OCI-LY3 (cell line): Measurements from ENCODE around the gene HAO2.
"Not testable (repeated sequence)": the region's sequence is repeated elsewhere in the genome, so short reads cannot be mapped to it uniquely, and the experiment has no call there.

ENCODE experiments used
- H2AFZ ChIP-seq: fragments of 200-600, 300-600 bp; shearing (Covaris generic); 2 replicates; pipeline ENCODE4 v1.6.0; 2014; ENCODE audit warnings: antibody characterized with exemption, low read depth, low read length
- H3K27ac ChIP-seq: fragments of 200-600, 300-600 bp; sonication (generic); 2 replicates; pipeline ENCODE4 v1.5.1; 2014; ENCODE audit warnings: mild to moderate bottlenecking, low read length, moderate library complexity, mixed read lengths
- H3K27me3 ChIP-seq: fragments of 200-600, 300-600 bp; sonication (generic); 2 replicates; pipeline ENCODE4 v1.6.1; 2014; ENCODE audit warnings: low read depth, low read length, mixed read lengths
- H3K36me3 ChIP-seq: fragments of 200-600, 300-600 bp; sonication (generic); replicated peaks from 2 replicates; pipeline ENCODE3; 2014; ENCODE audit warnings: low read depth, low read length, mixed read lengths
- H3K4me1 ChIP-seq: fragments of 300-600, 200-600 bp; sonication (generic); 2 replicates; pipeline ENCODE4 v1.6.1; 2014; ENCODE audit warnings: low read length, mixed read lengths
- H3K4me2 ChIP-seq: fragments of 200-600, 300-600 bp; sonication (generic); 2 replicates; pipeline ENCODE4 v1.6.1; 2014; ENCODE audit warnings: low read length, mixed read lengths
- H3K4me3 ChIP-seq: fragments of 300-600, 200-600 bp; sonication (generic); 2 replicates; pipeline ENCODE4 v1.5.1; 2014; ENCODE audit warnings: antibody characterized with exemption, mild to moderate bottlenecking, low read length, moderate library complexity
- H3K79me2 ChIP-seq: fragments of 300-600, 200-600 bp; shearing (Covaris generic); 2 replicates; pipeline ENCODE4 v1.6.1; 2014; ENCODE audit warnings: mild to moderate bottlenecking, low read length, mixed read lengths
- H3K9ac ChIP-seq: fragments of 300-600, 200-600 bp; shearing (Covaris generic); 2 replicates; pipeline ENCODE4 v1.6.0; 2014; ENCODE audit warnings: mild to moderate bottlenecking, low read length, moderate library complexity
- H3K9me3 ChIP-seq: fragments of 200-600, 300-600 bp; shearing (Covaris generic); 2 replicates; pipeline ENCODE4 v1.6.1; 2014; ENCODE audit warnings: low read length, mixed read lengths; ENCODE audit not compliant: insufficient read depth
- H4K20me1 ChIP-seq: fragments of 200-600, 300-600 bp; sonication (generic); 2 replicates; pipeline ENCODE4 v1.6.1; 2016; ENCODE audit warnings: low read length, mixed read lengths; ENCODE audit not compliant: insufficient read depth
- CTCF ChIP-seq: fragments of 200-600, 300-600 bp; sonication (generic); IDR thresholded peaks from 2 replicates; pipeline ENCODE4 v1.5.1; 2014; ENCODE audit warnings: antibody characterized with exemption, low read length, low read depth
- EZH2phosphoT487 ChIP-seq: fragments of 200-600 bp; shearing (Covaris generic); IDR thresholded peaks from 2 replicates; pipeline ENCODE4 v1.6.1; 2018; ENCODE audit warnings: antibody characterized with exemption, mixed run types, low read depth

Gene HAO2

GRCh38 chr1:119345398-119345797, 23.2 kb upstream of the HAO2 start:
- Histone ChIP-seq H3K27ac (no peak overlapping the region), H2AFZ (no peak overlapping the region), H4K20me1 (no peaks in the 10 kb centered on the region), H3K9ac (no peak overlapping the region), H3K79me2 (no peaks in the 10 kb centered on the region), H3K36me3 (no peaks in the 10 kb centered on the region), H3K4me1 (peaks cover 33% of the 10 kb centered on the region), H3K4me2 (no peak overlapping the region), H3K9me3 (no peaks in the 10 kb centered on the region), H3K4me3 (no peak overlapping the region), H3K27me3 (no peaks in the 10 kb centered on the region)
- TF ChIP-seq CTCF: no peak
- no peak for TF ChIP-seq EZH2phosphoT487

- peak overlapping the region; percentile 69 for H3K27ac ChIP-seq
- no peaks in the 10 kb centered on the region for H4K20me1 ChIP-seq
- no peak overlapping the region for H3K9ac ChIP-seq
- peaks cover 24% of the 10 kb centered on the region for H3K4me1 ChIP-seq
- H3K79me2 ChIP-seq: no peaks in the 10 kb centered on the region
- no peaks in the 10 kb centered on the region for H3K36me3 ChIP-seq
- 0 out of 2 replicates have a peak overlapping the region, but pooled peaks have one; percentile 1 for H2AFZ ChIP-seq
- no peaks in the 10 kb centered on the region for H3K9me3 ChIP-seq
- peak overlapping the region; percentile 6 for H3K4me2 ChIP-seq
- no peaks in the 10 kb centered on the region for H3K27me3 ChIP-seq
- no peak for TF ChIP-seq EZH2phosphoT487
- no peak for TF ChIP-seq CTCF
- no peak overlapping the region for H3K4me3 ChIP-seq
These were observed 20.7 kb upstream of the HAO2 start for GRCh38 chr1:119347858-119348257.

- no peaks in the 10 kb centered on the region for H3K27me3 ChIP-seq
- no peak overlapping the region for H2AFZ ChIP-seq
- no peaks in the 10 kb centered on the region for H4K20me1 ChIP-seq
- H3K4me2 ChIP-seq: no peak overlapping the region
- no peak overlapping the region for H3K9ac ChIP-seq
- H3K79me2 ChIP-seq: no peaks in the 10 kb centered on the region
- no peak for TF ChIP-seq CTCF
- TF ChIP-seq EZH2phosphoT487: no peak
- no peaks in the 10 kb centered on the region for H3K9me3 ChIP-seq
- no peak overlapping the region for H3K4me3 ChIP-seq
- no peak overlapping the region for H3K27ac ChIP-seq
- H3K36me3 ChIP-seq: no peaks in the 10 kb centered on the region
- H3K4me1 ChIP-seq: peaks cover 24% of the 10 kb centered on the region
These were observed 19.6 kb upstream of the HAO2 start for GRCh38 chr1:119348941-119349340.

GRCh38 chr1:119350866-119351265, 17.7 kb upstream of the HAO2 start:
- H3K79me2 ChIP-seq, H4K20me1 ChIP-seq, H3K36me3 ChIP-seq, H3K4me3 ChIP-seq, H2AFZ ChIP-seq, H3K9me3 ChIP-seq, H3K27ac ChIP-seq, H3K4me2 ChIP-seq, H3K9ac ChIP-seq, H3K27me3 ChIP-seq: not testable (repeated sequence)
- H3K4me1 ChIP-seq: peaks cover 24% of the 10 kb centered on the region

GRCh38 chr1:119351997-119352396, 16.6 kb upstream of the HAO2 start:
- Histone ChIP-seq H3K4me2 (no peak overlapping the region), H3K9ac (no peak overlapping the region), H4K20me1 (no peaks in the 10 kb centered on the region), H3K4me3 (no peak overlapping the region), H3K4me1 (peaks cover 21% of the 10 kb centered on the region), H3K9me3 (peaks cover 3% of the 10 kb centered on the region; the same call in 1 of the 2 replicates), H3K79me2 (no peaks in the 10 kb centered on the region), H3K27me3 (no peaks in the 10 kb centered on the region), H3K36me3 (peaks cover 3% of the 10 kb centered on the region), H3K27ac (no peak overlapping the region), H2AFZ (no peak overlapping the region)
- TF ChIP-seq CTCF (no peak), EZH2phosphoT487 (no peak)
